IMR-90 (cell line): ENCODE results near the gene HBD. TPM values are rescaled to one million over a fixed set of nuclear protein-coding genes. Genes with fewer than 3 reads are reported as not detected.
"Not testable (repeated sequence)": the region's sequence is repeated elsewhere in the genome, so short reads cannot be mapped to it uniquely, and the experiment has no call there.

ENCODE experiments used
- ATAC-seq: fragments of 200-7000 bp; cut with Tn5 transposase; 2 replicates; pipeline ENCODE4 v1.9.1; 2020; ENCODE audit warnings: low read depth, mild to moderate bottlenecking, moderate library complexity
- BruUV-seq: library from RNA; stranded (reverse); fragments of 400-500 nt; replicated peaks from 2 replicates; lab custom pipeline; 2021; lab: Mats Ljungman, UMichigan
- CTCF ChIA-PET: fragments of 300-600 bp; formaldehyde crosslinking; extraction: SDS; loops from one replicate; lab custom pipeline; 2021; ENCODE audit warnings: antibody characterized with exemption; lab: Yijun Ruan, JAX
- POLR2A ChIA-PET: fragments of 300-600 bp; sonication (Branson Sonifier 250); formaldehyde crosslinking; loops from one replicate; lab custom pipeline; 2022; ENCODE audit warnings: antibody characterized with exemption; ENCODE audit not compliant: unreplicated experiment; lab: Charles Lee
- DNase-seq: peaks from one replicate; pipeline ENCODE4 v3.0.0; 2013
- H2AFZ ChIP-seq: replicated peaks from 2 replicates; pipeline ENCODE3; 2013; ENCODE audit warnings: low read length, mild to moderate bottlenecking; ENCODE audit not compliant: poor library complexity
- H2AK5ac ChIP-seq: 2 replicates; pipeline ENCODE4 v1.6.1; 2013; ENCODE audit warnings: low read depth, low read length, inconsistent platforms
- H2AK9ac ChIP-seq: replicated peaks from 2 replicates; pipeline ENCODE3; 2013; ENCODE audit warnings: mild to moderate bottlenecking, low read depth, low read length, moderate library complexity; ENCODE audit not compliant: poor library complexity
- H2BK120ac ChIP-seq: 2 replicates; pipeline ENCODE4 v1.6.1; 2013; ENCODE audit warnings: low read depth, low read length, inconsistent platforms
- H2BK15ac ChIP-seq: 3 replicates; pipeline ENCODE4 v1.6.1; 2013; ENCODE audit warnings: low read depth, low read length, inconsistent platforms
- H2BK20ac ChIP-seq: 2 replicates; pipeline ENCODE4 v1.6.1; 2013; ENCODE audit warnings: low read depth, mild to moderate bottlenecking, inconsistent platforms, low read length, moderate library complexity
- H2BK5ac ChIP-seq: 2 replicates; pipeline ENCODE4 v1.6.1; 2013; ENCODE audit warnings: mild to moderate bottlenecking, low read depth, low read length, inconsistent platforms; ENCODE audit not compliant: poor library complexity, severe bottlenecking
- H3K14ac ChIP-seq: replicated peaks from 2 replicates; pipeline ENCODE4 v1.6.1; 2013; ENCODE audit warnings: low read depth, low read length, inconsistent platforms
- H3K18ac ChIP-seq: 2 replicates; pipeline ENCODE4 v1.6.1; 2013; ENCODE audit warnings: low read depth, low read length, control low read depth
- H3K23ac ChIP-seq: 2 replicates; pipeline ENCODE4 v1.6.1; 2013; ENCODE audit warnings: low read depth, low read length, inconsistent platforms
- H3K27ac ChIP-seq: 2 replicates; pipeline ENCODE4 v1.5.1; 2013; ENCODE audit warnings: mild to moderate bottlenecking, control low read depth, low read length; ENCODE audit not compliant: insufficient read depth
- H3K27me3 ChIP-seq: 2 replicates; pipeline ENCODE4 v1.6.1; 2013; ENCODE audit warnings: low read length; ENCODE audit not compliant: control insufficient read depth, insufficient read depth
- H3K36me3 ChIP-seq: 2 replicates; pipeline ENCODE4 v1.6.1; 2013; ENCODE audit warnings: low read length, mixed read lengths; ENCODE audit not compliant: control insufficient read depth, insufficient read depth
- H3K4ac ChIP-seq: 2 replicates; pipeline ENCODE4 v1.6.1; 2013; ENCODE audit warnings: low read depth, low read length, inconsistent platforms
- H3K4me1 ChIP-seq: 2 replicates; pipeline ENCODE4 v1.6.1; 2013; ENCODE audit warnings: low read length, mixed read lengths; ENCODE audit not compliant: control insufficient read depth, insufficient read depth
- H3K4me2 ChIP-seq: 2 replicates; pipeline ENCODE4 v1.6.1; 2013; ENCODE audit warnings: low read depth, mild to moderate bottlenecking, control low read depth, low read length, moderate library complexity
- H3K4me3 ChIP-seq: 2 replicates; pipeline ENCODE4 v1.5.1; 2013; ENCODE audit warnings: low read depth, mild to moderate bottlenecking, control low read depth, low read length, moderate library complexity; ENCODE audit not compliant: insufficient read depth
- H3K56ac ChIP-seq: 2 replicates; pipeline ENCODE4 v1.6.1; 2013; ENCODE audit warnings: low read length, inconsistent platforms; ENCODE audit not compliant: insufficient read depth; ENCODE audit errors: extremely low read depth
- H3K79me1 ChIP-seq, 2 experiments: 2 replicates each; pipeline ENCODE4 v1.6.1; 2013; ENCODE audit warnings: low read length in 2 of 2, inconsistent platforms in 1 of 2, low read depth in 1 of 2
- H3K9ac ChIP-seq: 2 replicates; pipeline ENCODE4 v1.6.1; 2013; ENCODE audit warnings: low read depth, low read length, control low read depth
- H3K9me1 ChIP-seq: 2 replicates; pipeline ENCODE4 v1.6.1; 2013; ENCODE audit warnings: low read length, inconsistent platforms; ENCODE audit not compliant: insufficient read depth
- H3K9me3 ChIP-seq: 2 replicates; pipeline ENCODE4 v1.6.1; 2013; ENCODE audit warnings: low read length; ENCODE audit not compliant: control insufficient read depth, insufficient read depth
- H4K20me1 ChIP-seq: 2 replicates; pipeline ENCODE4 v1.6.1; 2013; ENCODE audit warnings: low read length, inconsistent platforms; ENCODE audit not compliant: insufficient read depth
- H4K5ac ChIP-seq: 2 replicates; pipeline ENCODE4 v1.6.1; 2013; ENCODE audit warnings: mild to moderate bottlenecking, low read depth, low read length, control low read depth
- H4K8ac ChIP-seq, 2 experiments: 2 replicates each; pipeline ENCODE4 v1.6.1; 2013; ENCODE audit warnings: low read depth in 2 of 2, low read length in 2 of 2, control low read depth in 1 of 2, inconsistent platforms in 1 of 2
- H4K91ac ChIP-seq: 2 replicates; pipeline ENCODE4 v1.6.1; 2013; ENCODE audit warnings: low read depth, low read length, inconsistent platforms; ENCODE audit not compliant: insufficient read depth
- FOS ChIP-seq: fragments of 150-350 bp; IDR thresholded peaks from 2 replicates; pipeline ENCODE4 v1.6.1; 2016; ENCODE audit warnings: low read depth, low read length
- NFE2L2 ChIP-seq: fragments of 150-350 bp; IDR thresholded peaks from 2 replicates; pipeline ENCODE4 v1.6.1; 2016; ENCODE audit warnings: low read depth, mild to moderate bottlenecking, low read length
- WGBS, 2 experiments: methylation state at CpG; one replicate each; pipeline versions ENCODE4 v1.1.5 to v1.1.7; 2013; ENCODE audit warnings: missing lambda C conversion rate in 2 of 2; ENCODE audit not compliant: insufficient read length in 1 of 2; ENCODE audit errors: extremely low coverage in 2 of 2; 5-methylcytosine and 5-hydroxymethylcytosine counted together
- dilution Hi-C: fragments of 300-500 bp; cut with HindIII; formaldehyde crosslinking; loops from one replicate; pipeline ENCODE4 v1.14.3; 2018; ENCODE audit warnings: low sequenced_read_pairs; ENCODE audit not compliant: unreplicated experiment
- in situ Hi-C: fragments of 300-500 bp; cut with MboI; formaldehyde crosslinking; loops from 3 replicates; pipeline ENCODE4 v1.14.3; 2019; ENCODE audit warnings: low sequenced_read_pairs, inconsistent platforms, mixed read lengths
- intact Hi-C: fragments of 100-400 bp; cut with micrococcal nuclease; formaldehyde crosslinking; loops from 2 replicates; pipeline ENCODE4 v1.10.0; 2022
- polyA plus RNA-seq, 3 experiments: library from polyadenylated mRNA; depleted of rRNA; stranded (reverse); fragments of >200 nt; gene quantifications; 2 replicates each; pipeline ENCODE4 v1.2.3, GENCODE V29; 2012; ENCODE audit warnings: low replicate concordance in 1 of 3
- total RNA-seq: library from RNA; depleted of rRNA; stranded (reverse); fragments of >200 nt; gene quantifications from 2 replicates; pipeline ENCODE4 v1.2.3, GENCODE V29; 2012

HBD gene
- total and polyA plus RNA-seq, 2 of the 4 experiments (the other 2 are of a cell fraction): 6.3 to 12.0 TPM

- intact Hi-C loops: no loop called here
- no TSS peak for BruUV-seq
- WGBS, 2 experiments: 17% methylated on average over 1 of the region's 2 CpGs; no CpG with 5 or more reads in 1 of the 2 experiments
Observed at GRCh38 chr11:5257296-5257695, 23.0 kb upstream of the HBD start.

GRCh38 chr11:5254646-5255413 lies 20.5 kb upstream of the HBD start, which contains the start of gene HBG2:
Gene HBG2, minus strand, starts transcription at chr11:5254781. Its CDS starts 53 bp downstream, at chr11:5254728.
- H4K20me1 ChIP-seq, H4K91ac ChIP-seq, H2AK9ac ChIP-seq, CTCF ChIA-PET, H4K8ac ChIP-seq, dilution Hi-C loops, H2AFZ ChIP-seq, H2BK5ac ChIP-seq, H2BK20ac ChIP-seq, H3K27ac ChIP-seq, H3K9me1 ChIP-seq, H3K9ac ChIP-seq, BruUV-seq, H3K27me3 ChIP-seq, in situ Hi-C loops, H3K9me3 ChIP-seq, POLR2A ChIA-PET, H2BK15ac ChIP-seq, H3K79me1 ChIP-seq, H3K4me2 ChIP-seq, H3K4me3 ChIP-seq, H3K23ac ChIP-seq, intact Hi-C loops, H3K56ac ChIP-seq, H3K4ac ChIP-seq, H3K36me3 ChIP-seq, H3K14ac ChIP-seq, H3K4me1 ChIP-seq: not testable (repeated sequence)
- ATAC-seq (peak; percentile 17), DNase-seq (peak; percentile 19)
- Histone ChIP-seq H4K5ac (peak within 1 kb of the TSS; percentile 7; the same call in 1 of the 2 replicates), H2BK120ac (0 out of 2 replicates have a peak within 1 kb of the TSS, but pooled peaks have one; percentile 3), H3K18ac (0 out of 2 replicates have a peak within 1 kb of the TSS, but pooled peaks have one; percentile 24), H2AK5ac (peak within 1 kb of the TSS; percentile 3)
- 40% methylated on average over 1 of the region's 9 CpGs; no CpG with 5 or more reads in 1 of the 2 experiments for WGBS, 2 experiments

More at GRCh38 chr11:5257296-5257695, 23.0 kb upstream of the HBD start:
- ATAC-seq (no peak), DNase-seq (no peak)
- Histone ChIP-seq H3K4me2 (no peak overlapping the region), H2AK5ac (no peak overlapping the region), H3K18ac (no peak overlapping the region), H4K20me1 (no peaks in the 10 kb centered on the region), H3K23ac (no peak overlapping the region), H2AK9ac (no peak overlapping the region), H3K9ac (no peak overlapping the region), H3K4me1 (no peaks in the 10 kb centered on the region), H2BK120ac (no peak overlapping the region), H2BK20ac (no peak overlapping the region; the same call in 1 of the 2 replicates), H3K27me3 (no peaks in the 10 kb centered on the region), H2BK15ac (no peak overlapping the region), H3K9me3 (0 out of 2 replicates have a peak, but pooled peaks cover 2% of the 10 kb centered on the region), H3K79me1 (no peaks in the 10 kb centered on the region), H4K5ac (no peak overlapping the region), H3K9me1 (no peaks in the 10 kb centered on the region), H4K8ac (no peak overlapping the region), H3K56ac (no peak overlapping the region), H3K36me3 (no peaks in the 10 kb centered on the region), H3K4ac (no peak overlapping the region), H4K91ac (no peak overlapping the region), H3K14ac (no peak overlapping the region), H2AFZ (no peak overlapping the region), H2BK5ac (no peak overlapping the region), H3K4me3 (no peak overlapping the region), H3K27ac (no peak overlapping the region)
- POLR2A ChIA-PET: no interaction called here
- CTCF ChIA-PET: interaction anchor here (0.6 kb wide), 1 partner anchor 15 kb away, joined by 3 read pairs; no protein-coding TSS in a partner anchor
- TF ChIP-seq NFE2L2 (no peak), FOS (no peak)
- dilution Hi-C loops: no loop called here
- in situ Hi-C loops: no loop called here
